ENCODE measurements around the gene LMOD1.

DNA sequence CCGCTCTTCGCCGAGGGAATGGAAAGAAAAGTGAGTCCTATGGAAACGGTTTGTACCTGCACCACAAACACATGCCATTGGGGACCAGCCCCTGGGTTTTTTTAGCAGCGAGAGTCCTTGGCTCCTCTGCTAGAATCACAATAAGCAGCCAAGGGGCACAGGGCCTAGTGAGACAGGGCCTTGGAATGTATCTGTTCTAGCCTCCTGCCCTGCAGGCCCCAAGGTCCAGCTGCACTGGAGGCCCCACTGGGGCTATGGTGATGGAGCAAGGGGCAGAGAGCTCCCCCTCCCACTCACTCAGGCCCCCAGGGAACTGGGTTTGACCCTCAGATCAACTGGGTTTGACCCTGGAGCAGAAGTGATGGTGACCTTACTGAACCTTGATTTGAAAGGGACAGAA lies 43.2 kb downstream of the LMOD1 start:
- TF ChIP-seq, protein P1, sequence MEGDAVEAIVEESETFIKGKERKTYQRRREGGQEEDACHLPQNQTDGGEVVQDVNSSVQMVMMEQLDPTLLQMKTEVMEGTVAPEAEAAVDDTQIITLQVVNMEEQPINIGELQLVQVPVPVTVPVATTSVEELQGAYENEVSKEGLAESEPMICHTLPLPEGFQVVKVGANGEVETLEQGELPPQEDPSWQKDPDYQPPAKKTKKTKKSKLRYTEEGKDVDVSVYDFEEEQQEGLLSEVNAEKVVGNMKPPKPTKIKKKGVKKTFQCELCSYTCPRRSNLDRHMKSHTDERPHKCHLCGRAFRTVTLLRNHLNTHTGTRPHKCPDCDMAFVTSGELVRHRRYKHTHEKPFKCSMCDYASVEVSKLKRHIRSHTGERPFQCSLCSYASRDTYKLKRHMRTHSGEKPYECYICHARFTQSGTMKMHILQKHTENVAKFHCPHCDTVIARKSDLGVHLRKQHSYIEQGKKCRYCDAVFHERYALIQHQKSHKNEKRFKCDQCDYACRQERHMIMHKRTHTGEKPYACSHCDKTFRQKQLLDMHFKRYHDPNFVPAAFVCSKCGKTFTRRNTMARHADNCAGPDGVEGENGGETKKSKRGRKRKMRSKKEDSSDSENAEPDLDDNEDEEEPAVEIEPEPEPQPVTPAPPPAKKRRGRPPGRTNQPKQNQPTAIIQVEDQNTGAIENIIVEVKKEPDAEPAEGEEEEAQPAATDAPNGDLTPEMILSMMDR (IDR thresholded peaks at IDR 0.05): no peak
- no peak for TF ChIP-seq POLR2A (IDR thresholded peaks at IDR 0.05)

Data from adrenal gland (tissue), 5 donors.